Spleen (tissue), 7 donors: ENCODE results near the gene OTOG.

Experiments
- POLR2A ChIP-seq, 3 donors: fragments of 450-650 bp; IDR thresholded peaks; one replicate each; pipeline ENCODE4 v1.5.1; 2017; ENCODE audit warnings: antibody characterized with exemption in 3 of 3, mild to moderate bottlenecking in 1 of 3
- POLR2AphosphoS5 ChIP-seq, 3 donors: sonication (generic); formaldehyde crosslinking; IDR thresholded peaks; one replicate each; pipeline ENCODE4 v1.5.1; 2017; ENCODE audit warnings: antibody characterized with exemption in 3 of 3
- TF ChIP-seq, protein P1 (sequence below), 11 experiments: fragments of 200-600 bp in 7 of 11; fragments of 450-650 bp in 4 of 11; sonication (generic) in 4 of 11; IDR thresholded peaks in 8 of 11; conservative IDR thresholded peaks in 3 of 11; 1 replicate in 7 of 11; 2 replicates in 4 of 11; pipeline versions ENCODE4 v1.4.0 to v1.8.0; 2016 to 2021; ENCODE audit warnings: antibody characterized with exemption in 11 of 11, inconsistent platforms in 4 of 11, mild to moderate bottlenecking in 1 of 11
- donor health status: DM: no; HTN: no; CAD: no; lungs with moderate emphysema.
- donor health status: DM: no; HTN: no; CAD: no.
- donor health status: DM: no; HTN: no; CAD: no.

- no peak for TF ChIP-seq POLR2AphosphoS5 (IDR thresholded peaks at IDR 0.05)
- no peak for TF ChIP-seq POLR2A (IDR thresholded peaks at IDR 0.05)
- TF ChIP-seq, protein P1, sequence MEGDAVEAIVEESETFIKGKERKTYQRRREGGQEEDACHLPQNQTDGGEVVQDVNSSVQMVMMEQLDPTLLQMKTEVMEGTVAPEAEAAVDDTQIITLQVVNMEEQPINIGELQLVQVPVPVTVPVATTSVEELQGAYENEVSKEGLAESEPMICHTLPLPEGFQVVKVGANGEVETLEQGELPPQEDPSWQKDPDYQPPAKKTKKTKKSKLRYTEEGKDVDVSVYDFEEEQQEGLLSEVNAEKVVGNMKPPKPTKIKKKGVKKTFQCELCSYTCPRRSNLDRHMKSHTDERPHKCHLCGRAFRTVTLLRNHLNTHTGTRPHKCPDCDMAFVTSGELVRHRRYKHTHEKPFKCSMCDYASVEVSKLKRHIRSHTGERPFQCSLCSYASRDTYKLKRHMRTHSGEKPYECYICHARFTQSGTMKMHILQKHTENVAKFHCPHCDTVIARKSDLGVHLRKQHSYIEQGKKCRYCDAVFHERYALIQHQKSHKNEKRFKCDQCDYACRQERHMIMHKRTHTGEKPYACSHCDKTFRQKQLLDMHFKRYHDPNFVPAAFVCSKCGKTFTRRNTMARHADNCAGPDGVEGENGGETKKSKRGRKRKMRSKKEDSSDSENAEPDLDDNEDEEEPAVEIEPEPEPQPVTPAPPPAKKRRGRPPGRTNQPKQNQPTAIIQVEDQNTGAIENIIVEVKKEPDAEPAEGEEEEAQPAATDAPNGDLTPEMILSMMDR (IDR thresholded peaks at IDR 0.05 in 8 of 11, conservative IDR thresholded peaks at IDR 0.05 in 3 of 11): no peak
Observed at GRCh38 chr11:17506942-17507341, 40.1 kb upstream of the OTOG start.
